HG03139 (cell line): Measurements from ENCODE around the gene TMEM101.
"Not testable (repeated sequence)": the region's sequence is repeated elsewhere in the genome, so short reads cannot be mapped to it uniquely, and the experiment has no call there.

Experiments used
- ATAC-seq: cut with Tn5 transposase; IDR thresholded peaks from one replicate; pipeline ENCODE4 v1.9.1; 2021; ENCODE audit not compliant: unreplicated experiment

TMEM101 gene

DNA sequence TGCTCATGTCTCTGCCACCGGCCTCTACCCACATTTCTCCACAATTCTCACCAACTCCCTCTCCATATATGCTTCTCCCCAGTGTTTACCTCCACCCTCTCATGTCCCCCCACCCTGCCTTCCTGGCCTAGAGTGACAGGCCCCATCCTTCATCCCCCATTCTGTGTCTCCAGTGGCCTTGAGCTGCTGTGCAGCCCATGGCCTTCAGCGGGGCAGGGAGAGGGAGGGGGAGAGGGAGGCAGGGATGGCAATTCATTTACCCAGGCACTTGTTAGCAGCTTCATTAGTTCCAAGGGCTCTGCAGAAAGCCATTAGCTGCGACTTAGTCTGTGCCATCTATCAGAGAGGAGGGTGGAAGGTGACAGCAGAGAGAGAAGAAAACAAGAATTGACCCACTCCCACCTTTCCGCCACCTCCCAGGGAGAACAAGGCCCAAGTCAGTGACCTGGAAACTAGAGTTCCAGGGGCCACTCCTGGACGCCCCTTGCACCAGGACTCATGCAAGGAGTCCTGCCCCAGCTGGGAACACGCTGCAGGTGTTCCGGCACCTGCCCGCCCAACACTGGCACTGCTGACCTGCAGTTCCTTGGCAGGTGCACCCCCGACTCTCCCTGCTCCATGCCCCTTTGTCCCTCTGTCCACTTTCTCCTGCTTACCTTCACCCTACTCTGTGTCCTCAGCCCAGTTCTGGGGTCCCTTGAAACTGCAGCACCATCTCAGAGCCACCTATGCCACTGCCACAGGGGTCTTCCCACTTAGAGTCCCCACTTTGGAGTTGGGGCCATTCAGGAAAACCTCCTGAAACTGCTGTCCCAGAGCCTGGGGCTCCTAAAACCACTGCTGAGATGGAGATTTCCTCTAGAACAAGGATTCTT, 37.6 kb downstream of the TMEM101 start:
- ATAC-seq: no peak

DNA sequence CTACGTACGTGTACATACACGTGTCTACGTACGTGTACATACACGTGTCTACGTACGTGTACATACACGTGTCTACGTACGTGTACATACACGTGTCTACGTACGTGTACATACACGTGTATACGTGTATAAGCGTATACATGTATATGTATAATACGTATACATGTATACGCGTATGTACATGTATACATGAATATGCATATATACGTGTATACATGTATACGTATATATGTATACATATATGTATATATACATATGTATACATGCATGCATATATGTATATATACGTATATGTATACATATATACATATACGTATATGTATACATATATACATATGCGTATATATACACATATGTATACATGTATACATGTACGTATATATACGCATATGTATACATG, 38.9 kb downstream of the TMEM101 start:
- no peak for ATAC-seq

DNA sequence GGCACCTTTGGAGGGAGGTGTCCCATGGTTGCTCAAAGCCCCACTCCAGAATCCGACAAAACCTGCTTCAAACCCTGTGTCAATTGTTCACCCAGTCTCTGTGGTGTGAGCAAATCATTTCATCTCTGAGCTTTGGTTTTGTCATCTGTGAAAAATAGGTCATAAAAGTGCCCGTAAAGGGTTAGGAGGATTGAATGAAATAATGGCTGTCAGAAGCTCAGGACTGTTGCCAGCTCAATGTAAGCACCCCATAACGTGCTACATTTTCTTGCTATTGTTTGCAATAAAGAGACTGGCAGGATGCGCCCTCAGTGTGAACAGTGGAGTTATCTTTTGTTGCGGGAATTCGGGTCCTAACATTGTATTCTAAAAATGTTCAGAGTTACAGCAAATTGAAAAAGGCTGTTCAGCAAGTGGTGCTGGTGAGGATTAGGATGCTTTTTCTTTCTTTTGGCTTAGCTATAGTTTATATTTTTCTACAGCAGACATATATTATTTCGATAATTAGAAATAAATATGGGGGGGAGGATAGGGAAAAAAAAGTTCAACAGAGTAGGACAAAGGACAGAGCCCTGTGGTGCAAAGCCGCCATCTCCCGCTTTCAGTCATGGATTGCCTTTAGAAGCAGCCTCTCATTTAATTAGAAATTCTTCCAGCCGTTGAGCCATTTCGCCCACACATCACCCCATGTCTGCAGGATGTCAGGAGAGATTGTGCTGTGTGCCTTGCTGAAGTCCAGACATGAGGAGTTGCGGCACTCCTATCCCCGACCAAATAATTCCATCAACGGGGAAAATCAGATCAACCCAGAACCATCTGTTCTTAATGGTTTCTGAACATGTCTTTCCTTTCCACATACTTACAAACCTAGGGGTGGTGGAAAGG, 40.1 kb downstream of the TMEM101 start:
- ATAC-seq: no peak

DNA sequence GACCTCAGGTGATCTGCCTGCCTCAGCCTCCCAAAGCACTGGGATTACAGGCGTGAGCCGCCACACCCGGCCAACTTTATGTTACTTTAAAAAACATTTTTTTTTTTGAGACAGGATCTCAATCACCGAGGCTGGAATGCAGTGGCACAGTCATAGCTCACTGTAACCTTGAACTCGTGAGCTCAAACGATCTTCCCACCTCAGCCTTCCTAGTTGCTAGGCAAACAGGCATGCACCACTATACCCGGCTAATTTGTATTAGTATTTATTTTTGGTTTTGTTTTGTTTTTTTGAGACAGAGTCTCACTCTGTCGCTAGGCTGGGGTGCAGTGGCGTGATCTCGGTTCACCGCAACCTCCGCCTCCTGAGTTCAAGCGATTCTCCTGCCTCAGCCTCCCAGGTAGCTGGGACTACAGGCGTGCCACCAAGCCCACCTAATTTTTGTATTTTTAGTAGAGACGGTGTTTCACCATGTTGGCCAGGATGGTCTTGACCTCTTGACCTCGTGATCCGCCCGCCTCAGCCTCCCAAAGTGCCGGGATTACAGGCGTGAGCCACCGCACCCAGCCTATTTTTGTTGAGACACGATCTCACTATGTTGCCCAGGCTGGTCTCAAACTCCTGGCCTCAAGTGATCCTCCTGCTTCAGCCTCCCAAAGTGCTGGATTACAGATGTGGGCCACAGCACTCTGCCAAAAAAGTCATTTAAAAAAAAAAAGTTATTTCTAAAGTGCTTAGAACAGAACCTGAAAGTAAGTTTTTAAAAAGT, 42.1 kb downstream of the TMEM101 start:
- not testable (repeated sequence) for ATAC-seq

DNA sequence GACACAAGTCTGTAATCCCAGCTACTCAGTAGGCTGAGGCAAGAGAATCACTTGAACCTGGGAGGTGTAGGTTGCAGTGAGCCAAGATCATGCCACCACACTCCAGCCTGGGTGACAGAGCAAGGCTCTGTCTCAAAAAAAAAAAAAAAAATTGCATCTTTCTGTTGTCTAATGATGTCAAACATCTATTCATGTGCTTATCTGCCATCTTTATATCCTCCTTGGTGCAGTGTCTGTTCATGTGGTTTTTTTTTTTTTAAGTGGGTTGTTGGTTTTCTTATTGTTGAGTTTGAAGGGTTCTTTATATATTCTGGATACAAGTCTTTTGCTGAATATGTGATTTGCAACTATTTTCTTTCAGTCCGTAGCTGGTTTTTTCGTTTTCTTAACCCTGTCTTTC, 43.3 kb downstream of the TMEM101 start:
- ATAC-seq: not testable (repeated sequence)

DNA sequence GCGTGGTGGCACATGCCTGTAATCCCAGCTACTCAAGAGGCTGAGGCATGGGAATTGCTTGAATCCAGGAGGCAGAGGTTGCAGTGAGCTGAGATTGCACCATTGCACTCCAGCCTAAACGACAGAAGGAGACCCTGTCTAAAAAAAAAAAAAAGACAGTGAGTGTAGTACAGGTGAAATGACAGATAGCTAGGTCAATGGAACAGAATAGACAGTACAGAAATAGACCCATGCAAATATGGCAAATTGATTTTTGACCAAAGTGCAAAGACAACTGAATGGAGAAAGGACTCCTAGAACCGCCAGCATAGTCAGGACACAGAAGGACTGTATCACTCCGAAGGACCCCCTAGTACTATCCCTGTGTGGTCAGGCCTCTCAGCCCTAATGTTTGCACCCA, 44.4 kb downstream of the TMEM101 start:
- ATAC-seq: no peak

DNA sequence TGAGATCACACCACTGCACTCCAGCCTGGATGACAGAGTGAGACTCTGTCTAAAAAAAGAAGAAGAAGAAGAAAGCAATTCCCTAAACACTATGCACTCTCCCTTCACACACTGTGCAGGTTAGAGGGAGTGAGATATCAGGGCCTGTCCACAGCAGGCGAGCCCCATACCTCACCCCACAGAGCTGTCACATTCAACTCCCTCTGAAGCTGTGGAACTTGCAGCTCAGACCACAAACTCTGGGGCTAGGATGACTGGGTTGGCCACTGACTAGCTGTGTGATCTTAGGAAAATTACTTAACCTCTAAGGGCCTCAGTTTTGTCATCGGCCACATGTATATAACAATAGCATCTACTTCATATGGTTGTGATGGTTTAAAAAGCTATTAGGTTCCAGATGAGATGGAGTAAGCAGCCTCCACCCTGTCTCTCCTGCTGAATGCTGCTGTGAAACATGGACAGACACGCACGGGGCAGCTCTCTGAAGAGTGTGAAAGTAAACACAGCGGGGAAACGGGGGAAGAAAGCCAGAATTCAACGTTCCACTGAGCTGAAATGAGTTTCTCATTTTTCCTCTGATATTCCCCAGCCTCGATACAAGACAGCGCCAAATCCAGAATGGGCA, 47.4 kb downstream of the TMEM101 start:
- ATAC-seq: no peak

DNA sequence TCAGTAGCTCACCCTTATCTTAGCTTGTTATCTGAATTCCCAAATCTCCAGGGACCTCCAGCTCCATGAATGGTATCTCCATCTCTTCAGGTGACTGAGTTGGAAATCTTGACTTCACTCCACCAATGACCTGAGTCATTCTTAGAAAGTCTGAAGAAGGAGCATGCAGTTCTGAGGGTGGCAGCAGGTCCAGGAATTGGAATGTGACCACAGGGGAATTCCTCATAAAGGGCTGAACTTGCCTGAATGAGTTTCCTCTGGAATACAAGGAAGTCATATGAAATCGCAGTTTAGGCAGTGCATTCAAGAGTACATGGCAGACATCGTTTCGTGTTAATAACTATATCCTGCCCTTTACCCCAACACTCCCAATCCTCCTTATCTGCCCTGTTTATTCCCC, 48.5 kb downstream of the TMEM101 start:
- ATAC-seq: no peak

DNA sequence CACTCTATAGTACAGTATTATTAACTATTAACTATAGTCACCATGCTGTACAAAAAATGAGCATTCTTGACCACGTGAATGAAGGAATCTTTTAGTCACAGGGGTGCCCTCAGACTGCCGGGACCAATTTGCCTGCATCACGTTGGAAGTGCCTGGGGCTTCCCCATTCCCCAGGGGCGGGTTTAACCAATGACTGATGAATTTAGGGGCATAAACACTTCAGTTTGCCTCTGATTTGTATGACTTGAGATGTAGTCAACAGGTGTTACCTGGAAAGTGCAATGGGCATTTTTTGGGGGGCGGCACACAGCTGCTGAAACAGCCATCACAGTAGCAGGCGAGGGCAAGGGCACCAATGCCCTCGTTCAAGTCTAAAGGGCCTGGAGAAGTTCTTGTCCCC, 52.3 kb downstream of the TMEM101 start:
- no peak for ATAC-seq

DNA sequence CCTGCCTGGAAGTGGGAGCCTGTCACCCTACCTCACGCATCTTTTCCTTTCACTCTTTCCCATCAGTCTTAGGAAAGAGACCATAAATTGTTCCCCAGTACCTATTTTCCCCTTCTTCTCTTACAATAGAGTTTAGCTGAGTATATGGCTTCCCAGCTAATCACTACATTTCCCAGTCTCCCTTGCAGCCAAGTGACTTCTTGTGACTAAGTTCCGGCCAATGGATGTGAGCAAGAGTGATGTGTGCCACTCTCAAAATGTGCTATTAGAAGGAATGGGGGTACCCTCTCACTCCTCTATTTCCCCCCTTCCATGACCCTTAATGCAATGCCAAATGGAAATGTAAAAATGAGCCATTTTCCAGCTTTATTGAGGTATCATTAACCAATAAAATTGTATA, 52.8 kb downstream of the TMEM101 start:
- ATAC-seq: no peak

DNA sequence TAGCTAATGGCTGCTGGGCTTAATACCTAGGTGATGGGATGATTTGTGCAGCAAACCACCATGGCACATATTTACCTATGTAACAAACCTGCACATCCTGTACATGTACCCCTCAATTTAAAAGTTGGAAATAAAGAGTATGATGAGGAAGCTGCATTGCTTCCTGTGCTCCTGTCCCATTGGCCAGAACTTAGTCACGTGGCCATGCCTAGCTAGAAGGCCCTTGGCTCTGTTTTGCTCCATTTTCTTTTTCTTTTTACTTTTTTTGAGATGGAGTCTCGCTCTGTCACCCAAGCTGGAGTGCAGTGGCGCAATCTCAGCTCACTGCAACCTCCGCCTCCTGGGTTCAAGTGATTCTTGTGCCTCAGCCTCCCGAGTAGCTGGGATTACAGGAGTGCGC, 53.5 kb downstream of the TMEM101 start:
- ATAC-seq: not testable (repeated sequence)
